ENCODE results near the gene DPH5.
"Not testable (repeated sequence)": the region's sequence is repeated elsewhere in the genome, so short reads cannot be mapped to it uniquely, and the experiment has no call there.

The DPH5 gene

GRCh38 chr1:100995198-100995988 lies 30.2 kb downstream of the DPH5 start:
- in situ Hi-C loops (cut with MboI; ENCODE audit: low sequenced_read_pairs): no loop called here

- in situ Hi-C loops (cut with MboI; ENCODE audit: low sequenced_read_pairs): no loop called here
These were observed 36.1 kb downstream of the DPH5 start for GRCh38 chr1:100989306-100990077.

DNA sequence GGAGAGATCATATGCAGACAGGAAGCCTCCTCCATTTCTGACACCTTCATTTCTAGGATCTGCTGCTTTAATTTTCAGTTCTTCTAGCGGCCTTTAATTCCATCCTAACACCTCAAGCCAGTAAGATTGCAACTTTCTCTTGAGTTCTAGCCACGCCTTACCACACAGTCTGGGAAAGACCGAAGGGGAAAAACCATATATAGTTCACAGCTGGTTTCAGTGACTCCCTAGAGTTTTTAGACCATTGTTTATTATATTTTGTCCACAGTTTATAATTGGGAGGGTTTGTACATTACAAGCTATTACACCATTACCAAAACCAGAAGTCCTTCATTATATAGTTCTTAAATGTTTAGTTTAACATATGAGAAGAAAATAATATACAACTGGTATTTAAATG lies 37.5 kb downstream of the DPH5 start:
- in situ Hi-C loops (cut with MboI; ENCODE audit: low sequenced_read_pairs): no loop called here

GRCh38 chr1:100982793-100983192 lies 42.8 kb downstream of the DPH5 start:
- in situ Hi-C loops (cut with MboI; ENCODE audit: low sequenced_read_pairs): no loop called here

- in situ Hi-C loops (cut with MboI; ENCODE audit: low sequenced_read_pairs): no loop called here
These were observed 46.0 kb downstream of the DPH5 start for GRCh38 chr1:100979631-100980030.

DNA sequence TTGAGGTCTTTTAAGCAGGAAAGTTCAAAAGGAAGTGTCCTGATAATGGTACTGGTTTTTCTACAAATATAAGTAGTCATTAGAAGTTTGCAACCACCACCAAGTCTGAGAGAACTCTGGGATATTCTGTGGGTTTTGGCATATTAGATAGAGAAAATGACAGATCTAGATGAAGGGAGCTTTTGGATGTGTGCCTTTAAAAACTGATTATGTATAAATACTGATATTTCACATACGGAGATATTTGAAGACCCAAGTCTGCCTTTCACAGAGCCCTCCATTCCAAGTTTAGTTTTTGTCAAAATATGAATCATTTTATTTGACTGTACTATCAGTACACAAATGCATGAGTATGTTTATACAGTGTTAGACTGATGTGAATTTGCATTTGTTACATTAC lies 48.6 kb downstream of the DPH5 start:
- in situ Hi-C loops (cut with MboI; ENCODE audit: low sequenced_read_pairs): no loop called here

GRCh38 chr1:100972185-100972584 lies 53.4 kb downstream of the DPH5 start:
- in situ Hi-C loops (cut with MboI; ENCODE audit: low sequenced_read_pairs): no loop called here

DNA sequence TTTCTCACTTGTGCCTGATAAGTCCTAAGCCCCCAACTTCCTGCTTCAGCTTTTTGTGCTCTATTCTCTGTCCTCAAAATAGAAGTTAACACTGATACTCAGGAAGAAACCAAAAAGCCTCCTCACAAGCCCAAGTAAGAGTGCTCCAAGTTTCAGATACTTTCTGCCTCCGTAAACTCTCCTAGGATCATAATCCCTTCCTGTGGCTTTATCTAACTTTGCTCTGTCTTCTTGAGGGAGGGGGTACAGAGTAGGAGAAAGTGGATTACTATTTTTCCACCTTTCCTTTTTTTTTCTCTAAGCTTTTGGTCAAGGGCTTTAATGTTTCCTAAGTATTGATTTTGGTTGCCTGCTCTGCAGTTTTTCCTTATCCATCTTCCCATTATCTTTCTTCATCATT lies 54.6 kb downstream of the DPH5 start:
- in situ Hi-C loops (cut with MboI; ENCODE audit: low sequenced_read_pairs): no loop called here

- in situ Hi-C loops (cut with MboI; ENCODE audit: low sequenced_read_pairs): no loop called here
These were observed 56.3 kb downstream of the DPH5 start for GRCh38 chr1:100969327-100969726.

GRCh38 chr1:100968621-100969020 lies 57.0 kb downstream of the DPH5 start:
- in situ Hi-C loops (cut with MboI; ENCODE audit: low sequenced_read_pairs): no loop called here

- in situ Hi-C loops (cut with MboI; ENCODE audit: low sequenced_read_pairs): no loop called here
These were observed 65.5 kb downstream of the DPH5 start for GRCh38 chr1:100960098-100960497.

DNA sequence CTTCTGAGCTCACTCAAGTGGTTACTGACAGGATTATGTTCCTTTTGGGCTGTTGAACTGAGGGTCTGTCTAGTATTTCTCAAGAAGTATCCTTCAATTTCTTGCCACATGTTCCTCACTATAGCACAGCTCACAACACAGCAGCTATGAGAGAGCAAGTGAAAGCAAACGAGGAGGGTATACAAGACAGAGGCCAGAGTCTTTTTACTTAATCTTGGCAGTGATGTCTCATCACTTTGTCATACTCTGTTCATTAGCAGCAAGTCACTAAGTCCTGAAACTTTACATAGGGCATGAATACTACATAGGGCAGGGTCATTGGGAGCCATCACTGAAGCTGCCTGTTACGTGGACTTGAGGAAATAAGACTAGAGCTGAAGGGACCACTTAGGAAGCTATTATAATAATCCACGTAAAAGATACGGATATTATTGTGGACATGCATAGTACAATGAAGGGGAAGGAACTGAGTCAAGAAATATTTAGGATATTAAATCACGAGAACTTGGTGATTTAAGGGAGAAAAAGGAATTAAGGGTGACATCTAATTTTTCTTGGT lies 66.0 kb downstream of the DPH5 start:
- in situ Hi-C loops (cut with MboI; ENCODE audit: low sequenced_read_pairs): no loop called here

- in situ Hi-C loops (cut with MboI; ENCODE audit: low sequenced_read_pairs): no loop called here
These were observed 70.3 kb downstream of the DPH5 start for GRCh38 chr1:100955322-100955721.

- in situ Hi-C loops (cut with MboI; ENCODE audit: low sequenced_read_pairs): no loop called here
These were observed 71.4 kb downstream of the DPH5 start for GRCh38 chr1:100953960-100954730.

DNA sequence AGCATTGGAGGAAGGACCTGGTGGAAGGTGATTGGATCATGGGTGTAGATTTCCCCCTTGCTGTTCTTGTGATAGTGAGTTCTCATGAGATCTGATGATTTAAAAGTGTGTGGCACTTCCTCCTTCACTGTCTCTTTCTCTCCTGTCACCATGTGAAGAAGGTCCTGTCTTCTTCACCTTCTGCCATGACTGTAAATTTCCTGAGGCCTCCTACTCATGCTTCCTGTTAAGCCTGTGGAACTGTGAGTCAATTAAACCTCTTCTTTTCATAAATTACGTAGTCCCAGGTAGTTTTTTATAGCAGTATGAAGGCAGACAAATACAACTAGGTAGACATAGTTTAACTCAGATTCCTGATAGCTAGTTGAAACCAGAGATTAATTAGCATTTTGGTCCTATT lies 72.6 kb downstream of the DPH5 start:
- in situ Hi-C loops (cut with MboI; ENCODE audit: low sequenced_read_pairs): not testable (repeated sequence)

DNA sequence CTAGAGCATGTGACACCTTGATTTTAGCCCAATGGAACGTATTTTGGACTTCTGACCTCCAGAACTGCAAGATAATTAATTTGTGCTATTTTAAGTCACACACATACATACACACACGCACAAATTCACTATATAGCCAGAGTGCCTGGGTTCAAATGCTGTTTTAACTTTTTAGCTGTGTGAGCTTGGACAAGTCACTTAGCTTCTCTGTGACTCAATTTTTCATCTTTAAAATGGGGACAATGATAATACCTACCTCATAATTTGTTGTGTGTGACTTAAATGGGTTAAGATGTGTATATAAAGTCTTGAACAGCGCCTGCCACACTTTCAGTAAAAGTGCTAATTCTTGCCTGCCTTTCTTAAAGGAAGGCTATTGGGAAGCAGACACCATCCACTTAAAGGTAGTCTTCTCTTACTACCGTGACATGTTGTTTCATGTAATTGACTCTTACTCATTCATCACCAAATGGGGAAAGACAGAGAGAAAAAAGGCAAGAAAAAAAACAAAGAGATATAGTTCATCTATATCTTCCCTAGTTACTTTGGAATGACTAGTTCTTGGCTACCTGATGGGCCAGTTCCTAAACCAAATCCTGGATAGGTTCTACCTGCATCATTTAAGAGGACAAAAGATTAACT lies 73.4 kb downstream of the DPH5 start:
- in situ Hi-C loops (cut with MboI; ENCODE audit: low sequenced_read_pairs): no loop called here

DNA sequence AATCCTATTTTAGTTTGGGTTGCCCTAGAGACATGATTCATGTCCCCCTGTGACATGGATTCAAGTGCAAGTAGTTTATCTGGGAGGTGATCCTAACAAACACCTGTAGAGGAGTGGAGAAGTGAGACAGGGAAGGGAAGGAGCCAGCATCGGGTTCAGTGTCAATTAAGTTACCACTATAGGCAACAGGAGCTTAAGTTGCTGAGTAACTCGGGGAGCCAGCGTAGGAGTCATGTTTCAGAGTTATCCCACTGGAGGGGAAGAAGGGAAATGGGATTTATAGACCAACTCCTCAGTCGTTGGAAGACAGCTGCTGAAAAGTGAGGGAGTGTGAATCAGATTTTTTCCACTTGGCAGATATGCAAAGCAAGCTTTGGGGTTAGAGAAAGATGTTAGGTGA lies 74.8 kb downstream of the DPH5 start:
- in situ Hi-C loops (cut with MboI; ENCODE audit: low sequenced_read_pairs): no loop called here

- in situ Hi-C loops (cut with MboI; ENCODE audit: low sequenced_read_pairs): no loop called here
These were observed 75.2 kb downstream of the DPH5 start for GRCh38 chr1:100950337-100950736.

DNA sequence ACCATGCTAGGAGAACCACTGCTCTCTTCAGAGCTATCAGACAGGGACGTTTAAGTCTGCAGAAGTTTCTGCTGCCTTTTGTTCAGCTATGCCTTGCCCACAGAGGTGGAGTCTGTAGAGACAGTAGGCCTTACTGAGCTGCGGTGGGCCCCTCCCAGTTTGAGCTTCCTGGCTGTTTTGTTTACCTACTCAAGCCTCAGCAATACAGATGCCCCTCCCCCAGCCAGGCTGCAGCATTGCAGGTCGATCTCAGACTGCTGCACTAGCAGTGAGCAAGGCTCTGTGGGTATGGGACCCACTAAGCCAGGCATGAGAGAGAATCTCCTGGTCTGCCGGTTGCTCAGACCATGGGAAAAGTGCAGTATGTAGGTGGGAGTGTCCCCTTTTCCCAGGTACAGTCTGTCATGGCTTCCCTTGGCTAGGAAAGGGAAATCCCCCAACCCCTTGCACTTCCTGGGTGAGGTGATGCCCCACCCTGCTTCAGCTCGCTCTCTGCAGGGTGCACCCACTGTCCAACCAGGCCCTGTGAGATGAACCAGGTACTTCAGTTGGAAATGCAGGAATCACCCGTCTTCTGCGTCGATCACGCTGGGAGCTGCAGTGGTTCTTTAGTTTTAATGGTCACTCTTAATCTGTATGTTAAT lies 75.9 kb downstream of the DPH5 start:
- in situ Hi-C loops (cut with MboI; ENCODE audit: low sequenced_read_pairs): not testable (repeated sequence)

- in situ Hi-C loops (cut with MboI; ENCODE audit: low sequenced_read_pairs): not testable (repeated sequence)
These were observed 76.7 kb downstream of the DPH5 start for GRCh38 chr1:100948721-100949405.
